RWPE1 (cell line): ENCODE measurements around the gene POLR2I.

Source experiments
- CTCF ChIA-PET: fragments of 350-600 bp; sonication (Branson Sonifier 250); formaldehyde crosslinking; extraction: SDS; loops from one replicate; lab custom pipeline; 2021; lab: Yijun Ruan, JAX
- POLR2A ChIA-PET: fragments of 400-600 bp; formaldehyde crosslinking; extraction: SDS; loops from one replicate; lab custom pipeline; 2020; ENCODE audit warnings: antibody characterized with exemption; ENCODE audit not compliant: low non-redundant PET; lab: Yijun Ruan, JAX
- DNase-seq: peaks from one replicate; pipeline ENCODE4 v3.0.0; 2012; ENCODE audit warnings: low spot score
- H3K27ac ChIP-seq: fragments of 450-650 bp; 2 replicates; pipeline ENCODE4 v1.5.1; 2017
- CTCF ChIP-seq: fragments of 450-650 bp; conservative IDR thresholded peaks from 2 replicates; pipeline ENCODE4 v1.5.1; 2017; ENCODE audit warnings: low read depth, mild to moderate bottlenecking

The POLR2I gene

GRCh38 chr19:36114721-36115452 lies at the start of gene POLR2I:
Gene POLR2I (minus strand): TSS chr19:36114875. CDS start chr19:36114856, 19 bp downstream.
- ChIA-PET POLR2A (no interaction called here), CTCF (interaction anchor here (1.0 to 1.8 kb wide), 2 partner anchors 12 to 54 kb away, joined by 4 to 9 read pairs; no protein-coding TSS in a partner anchor)
- H3K27ac ChIP-seq, result peak within 1 kb of the TSS; percentile 91
- DNase-seq, result peak; percentile 99
- no peak for TF ChIP-seq CTCF

- H3K27ac ChIP-seq, result no peak overlapping the region; the same call in 1 of the 2 replicates
- ChIA-PET CTCF (interaction anchor here (1.0 kb wide), 1 partner anchor 36 kb away, joined by 3 read pairs; no protein-coding TSS in a partner anchor), POLR2A (interaction anchor here (0.8 kb wide), 1 partner anchor 33 kb away, joined by 7 read pairs; no protein-coding TSS in a partner anchor)
- no peak for TF ChIP-seq CTCF
- no peak for DNase-seq
Observed at GRCh38 chr19:36163813-36164212, 49.1 kb upstream of the POLR2I start.

- ChIA-PET CTCF (interaction anchor here (0.6 kb wide), 1 partner anchor 33 kb away, joined by 3 read pairs; no protein-coding TSS in a partner anchor), POLR2A (no interaction called here)
- no peak for TF ChIP-seq CTCF
- peak overlapping the region; percentile 52 for H3K27ac ChIP-seq
- DNase-seq, result no peak
Observed at GRCh38 chr19:36160821-36161596, 46.3 kb upstream of the POLR2I start.

GRCh38 chr19:36153126-36153525 lies 38.5 kb upstream of the POLR2I start:
- DNase-seq, result no peak
- no peak for TF ChIP-seq CTCF
- ChIA-PET POLR2A (no interaction called here), CTCF (no interaction called here)
- no peak overlapping the region for H3K27ac ChIP-seq

GRCh38 chr19:36152352-36153091 lies 37.8 kb upstream of the POLR2I start, which contains the start of gene COX7A1:
Gene COX7A1 (minus strand): TSS chr19:36152447. CDS start chr19:36152407, 40 bp downstream.
- POLR2A ChIA-PET, result no interaction called here
- CTCF ChIA-PET, result no interaction called here
- no peak for TF ChIP-seq CTCF
- H3K27ac ChIP-seq, result peak within 1 kb of the TSS; percentile 84
- no peak for DNase-seq

GRCh38 chr19:36152019-36152351 lies 37.3 kb upstream of the POLR2I start:
- peak overlapping the region; percentile 84 for H3K27ac ChIP-seq
- ChIA-PET POLR2A (no interaction called here), CTCF (no interaction called here)
- no peak for DNase-seq
- TF ChIP-seq CTCF, result no peak
